Gastrocnemius medialis (tissue), 4 donors: ENCODE data around the gene GRID1. TPM values are rescaled to one million over a fixed set of nuclear protein-coding genes. Genes with fewer than 3 reads are reported as not detected.
A peak's percentile ranks its signal among the peaks of the same experiment; 100 is the strongest.

Source experiments
- ATAC-seq, 2 donors: fragments of 150-250 bp; one replicate each; pipeline ENCODE4 v1.9.1; 2016
- DNase-seq, 2 donors: peaks; one replicate each; pipeline ENCODE4 v3.0.0-alpha.2; 2019
- H3K27ac ChIP-seq, 4 donors: fragments of 200-600 bp; sonication (generic); 1 replicate in 1 of 4; 2 replicates in 3 of 4; pipeline ENCODE4 v1.5.1; 2016 to 2018; ENCODE audit warnings: mild to moderate bottlenecking in 2 of 4, moderate library complexity in 1 of 4
- H3K27me3 ChIP-seq, 3 donors: fragments of 200-600 bp; sonication (generic) in 2 of 3; 1 replicate in 1 of 3; 2 replicates in 2 of 3; pipeline versions ENCODE4 v1.5.1 to v1.6.0; 2016 to 2019; ENCODE audit warnings: mild to moderate bottlenecking in 1 of 3, moderate library complexity in 1 of 3
- H3K36me3 ChIP-seq, 2 donors: fragments of 200-600 bp; sonication (generic) in 1 of 2; one replicate each; pipeline ENCODE4 v1.5.1; 2017 to 2018
- H3K4me1 ChIP-seq, 2 donors: fragments of 200-600 bp; sonication (generic) in 1 of 2; one replicate each; pipeline ENCODE4 v1.5.1; 2016 to 2017; ENCODE audit warnings: mild to moderate bottlenecking in 2 of 2
- H3K4me3 ChIP-seq, 4 donors: fragments of 200-600 bp; sonication (generic) in 3 of 4; 1 replicate in 1 of 4; 2 replicates in 3 of 4; pipeline ENCODE4 v1.5.1; 2016 to 2019; ENCODE audit warnings: mild to moderate bottlenecking in 2 of 4
- H3K9me3 ChIP-seq, 3 donors: fragments of 200-600 bp; sonication (generic) in 2 of 3; 1 replicate in 1 of 3; 2 replicates in 2 of 3; pipeline ENCODE4 v1.5.1; 2016 to 2019
- CTCF ChIP-seq, 5 experiments: fragments of 450-650 bp in 3 of 5; fragments of 200-600 bp in 2 of 5; sonication (generic) in 2 of 5; IDR thresholded peaks in 4 of 5; conservative IDR thresholded peaks in 1 of 5; 1 replicate in 4 of 5; 2 replicates in 1 of 5; pipeline ENCODE4 v1.5.1; 2016 to 2019; ENCODE audit warnings: antibody characterized with exemption in 5 of 5, mild to moderate bottlenecking in 3 of 5, moderate library complexity in 3 of 5
- POLR2A ChIP-seq, 2 donors: fragments of 450-650 bp; IDR thresholded peaks; one replicate each; pipeline ENCODE4 v1.6.1; 2017; ENCODE audit warnings: antibody characterized with exemption in 2 of 2, mild to moderate bottlenecking in 2 of 2, moderate library complexity in 2 of 2
- in situ Hi-C, 4 donors: fragments of 200-750 bp; cut with MboI; loops; one replicate each; pipeline versions ENCODE4 v1.15.0 to v1.8.0; 2017; ENCODE audit warnings: low sequenced_read_pairs in 4 of 4
- intact Hi-C: fragments of 100-400 bp; cut with DNase I; formaldehyde crosslinking; loops from one replicate; pipeline ENCODE4 v1.15.1; 2023; ENCODE audit warnings: low total_unique reads
- total RNA-seq, 4 donors: library from RNA; depleted of rRNA; stranded (reverse); fragments of >200 nt; gene quantifications; one replicate each; pipeline versions ENCODE4 v1.1.0 to v1.2.3, GENCODE V29; 2016

GRID1 gene
- total RNA-seq, 4 donors from 2014 or later, result 0.17 to 1.4 (median 0.79) TPM

DNA sequence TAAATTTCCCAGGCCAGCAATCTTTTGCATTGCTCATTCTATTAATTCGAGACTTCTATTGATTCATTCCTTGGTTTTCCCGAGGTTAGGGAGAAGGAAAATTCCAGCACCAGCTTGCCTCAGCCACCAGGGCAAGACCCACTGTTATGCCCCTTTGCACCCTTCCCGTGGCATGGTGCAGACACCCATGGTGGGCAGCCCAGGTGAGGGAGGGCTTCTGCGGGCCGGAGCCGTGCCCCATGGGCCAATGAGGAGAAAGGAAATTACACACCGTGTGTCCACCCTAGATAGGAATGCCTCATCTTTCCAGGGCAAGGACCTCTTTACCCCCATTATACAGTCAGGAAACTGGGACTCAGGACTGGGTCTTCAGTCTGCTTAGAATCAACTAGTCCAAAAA lies 4.5 kb upstream of the GRID1 start:
- Histone ChIP-seq H3K27ac (no peak overlapping the region), H3K4me1 (peaks cover 0 to 7% of the 10 kb centered on the region in 2 donors), H3K36me3 (no peaks in the 10 kb centered on the region), H3K9me3 (no peaks in the 10 kb centered on the region), H3K27me3 (peaks cover 18 to 25% (median 22%) of the 10 kb centered on the region in 3 donors), H3K4me3 (no peak overlapping the region)
- DNase-seq, result no peak
- intact Hi-C loops, result loop anchor here (10.0 kb wide), 2 partner anchors 826 to 1996 kb away; no protein-coding TSS in a partner anchor
- TF ChIP-seq POLR2A (IDR thresholded peaks at IDR 0.05) (no peak), CTCF (IDR thresholded peaks at IDR 0.05 in 4 of 5, conservative IDR thresholded peaks at IDR 0.05 in 1 of 5) (no peak)
- in situ Hi-C loops, result loop anchor here in 3 of 4 donors (10.0 to 25.0 kb wide), 2 partner anchors 384 to 1826 kb away; no protein-coding TSS in a partner anchor
- ATAC-seq, result no peak

- TF ChIP-seq POLR2A (IDR thresholded peaks at IDR 0.05) (no peak), CTCF (IDR thresholded peaks at IDR 0.05 in 4 of 5, conservative IDR thresholded peaks at IDR 0.05 in 1 of 5) (no peak)
- ATAC-seq (no peak), DNase-seq (peak in 1 of 2 donors; percentile 5)
- Histone ChIP-seq H3K4me1 (peaks cover 0 to 15% of the 10 kb centered on the region in 2 donors), H3K27ac (no peak overlapping the region), H3K4me3 (no peak overlapping the region), H3K27me3 (peaks cover 26 to 32% (median 30%) of the 10 kb centered on the region in 3 donors), H3K36me3 (no peaks in the 10 kb centered on the region), H3K9me3 (no peaks in the 10 kb centered on the region)
- intact Hi-C loops, result loop anchor here (10.0 kb wide), 2 partner anchors 825 to 1995 kb away; no protein-coding TSS in a partner anchor
- in situ Hi-C loops, result loop anchor here in 3 of 4 donors (10.0 to 25.0 kb wide), 2 partner anchors 383 to 1825 kb away; no protein-coding TSS in a partner anchor
Measured at GRCh38 chr10:86370006-86370585, 3.5 kb upstream of the GRID1 start.

- Histone ChIP-seq H3K27me3 (peaks cover 37 to 41% (median 41%) of the 10 kb centered on the region in 3 donors), H3K9me3 (no peaks in the 10 kb centered on the region), H3K36me3 (no peaks in the 10 kb centered on the region), H3K4me1 (peaks cover 0 to 21% of the 10 kb centered on the region in 2 donors), H3K27ac (no peak overlapping the region), H3K4me3 (no peak overlapping the region)
- intact Hi-C loops (no loop called here), in situ Hi-C loops (loop anchor here in 1 of 4 donors (25.0 kb wide), 1 partner anchor 382 kb away; no protein-coding TSS in a partner anchor)
- no peak for ATAC-seq
- TF ChIP-seq CTCF (IDR thresholded peaks at IDR 0.05 in 4 of 5, conservative IDR thresholded peaks at IDR 0.05 in 1 of 5), result no peak
- TF ChIP-seq POLR2A (IDR thresholded peaks at IDR 0.05), result no peak
- DNase-seq, result no peak
Measured at GRCh38 chr10:86368987-86369386, 2.4 kb upstream of the GRID1 start.

DNA sequence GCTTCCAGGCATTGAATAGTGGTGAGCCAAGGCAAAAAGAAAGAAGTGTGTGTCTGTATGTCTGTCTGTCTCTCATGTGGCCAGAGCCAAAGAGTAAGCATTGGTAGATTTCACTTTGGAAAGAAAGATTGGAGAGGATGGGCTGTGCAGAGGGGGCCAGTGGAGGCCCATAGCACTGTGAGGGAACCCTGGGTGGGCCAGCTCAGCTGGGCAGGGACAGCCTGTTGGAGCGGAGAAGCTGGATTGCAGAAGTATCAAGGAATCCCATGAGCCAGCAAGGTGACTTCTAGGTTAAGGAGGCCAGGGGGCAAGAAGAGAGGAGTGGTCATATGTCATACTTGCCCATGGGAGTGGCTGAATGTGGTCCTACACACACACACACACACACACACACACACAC lies 1.5 kb upstream of the GRID1 start:
- intact Hi-C loops, result no loop called here
- Histone ChIP-seq H3K9me3 (no peaks in the 10 kb centered on the region), H3K4me3 (no peak overlapping the region), H3K27me3 (peaks cover 47 to 49% (median 48%) of the 10 kb centered on the region in 3 donors), H3K36me3 (no peaks in the 10 kb centered on the region), H3K4me1 (peaks cover 0 to 21% of the 10 kb centered on the region in 2 donors), H3K27ac (no peak overlapping the region)
- TF ChIP-seq CTCF (IDR thresholded peaks at IDR 0.05 in 4 of 5, conservative IDR thresholded peaks at IDR 0.05 in 1 of 5), result no peak
- in situ Hi-C loops, result loop anchor here in 1 of 4 donors (25.0 kb wide), 1 partner anchor 381 kb away; no protein-coding TSS in a partner anchor
- ATAC-seq, result no peak
- no peak for DNase-seq
